Lung (tissue), 12 donors: ENCODE data around the gene HCLS1. TPM values are rescaled to one million over a fixed set of nuclear protein-coding genes. Genes with fewer than 3 reads are reported as not detected.

Source experiments
- ATAC-seq: fragments of 200-7000 bp; cut with Tn5 transposase; one replicate; pipeline ENCODE4 v1.9.1; 2020; ENCODE audit warnings: moderate number of reproducible peaks; ENCODE audit not compliant: insufficient read depth, low FRiP score
- DNase-seq, 3 donors: peaks; one replicate each; pipeline ENCODE4 v3.0.0-alpha.2; 2013 to 2017
- H3K27ac ChIP-seq, 2 donors: one replicate each; pipeline ENCODE4 v1.5.1; 2013; ENCODE audit warnings: mild to moderate bottlenecking in 2 of 2, moderate library complexity in 2 of 2, control low read depth in 1 of 2, inconsistent platforms in 1 of 2, low read depth in 1 of 2, low read length in 1 of 2
- H3K27me3 ChIP-seq, 3 donors: one replicate each; pipeline ENCODE4 v1.5.1; 2013; ENCODE audit warnings: low read length in 2 of 3; ENCODE audit not compliant: control insufficient read depth in 3 of 3, insufficient read depth in 3 of 3
- H3K36me3 ChIP-seq, 4 donors: one replicate each; pipeline ENCODE4 v1.5.1; 2013; ENCODE audit warnings: low read length in 4 of 4, mild to moderate bottlenecking in 1 of 4, moderate library complexity in 1 of 4; ENCODE audit not compliant: control insufficient read depth in 4 of 4, insufficient read depth in 4 of 4
- H3K4me1 ChIP-seq, 5 donors: one replicate each; pipeline ENCODE4 v1.5.1; 2013; ENCODE audit warnings: low read length in 5 of 5, mild to moderate bottlenecking in 2 of 5, moderate library complexity in 1 of 5; ENCODE audit not compliant: control insufficient read depth in 5 of 5, insufficient read depth in 5 of 5
- H3K4me3 ChIP-seq: one replicate; pipeline ENCODE4 v1.5.1; 2013; ENCODE audit warnings: mild to moderate bottlenecking, control low read depth, moderate library complexity
- H3K9ac ChIP-seq, 2 donors: one replicate each; pipeline ENCODE4 v1.5.1; 2013; ENCODE audit warnings: low read length in 2 of 2, control low read depth in 1 of 2; ENCODE audit not compliant: insufficient read depth in 1 of 2
- H3K9me3 ChIP-seq, 4 donors: one replicate each; pipeline ENCODE4 v1.5.1; 2013; ENCODE audit warnings: low read length in 3 of 4, mild to moderate bottlenecking in 1 of 4, moderate library complexity in 1 of 4; ENCODE audit not compliant: control insufficient read depth in 4 of 4, insufficient read depth in 3 of 4
- WGBS, 2 donors: extraction: QIAGEN DNeasy Blood & Tissue Kit; methylation state at CpG; one replicate each; pipeline ENCODE4 v1.1.7; 2013; 5-methylcytosine and 5-hydroxymethylcytosine counted together
- polyA plus RNA-seq, 2 donors: library from polyadenylated mRNA; stranded (reverse); fragments of 200-250 nt; gene quantifications; one replicate each; pipeline ENCODE4 v1.2.1, GENCODE V29; 2013
- total RNA-seq, 2 donors: library from RNA; depleted of rRNA in 1 of 2; stranded (reverse); fragments of >200 nt in 1 of 2; gene quantifications; one replicate each; pipeline ENCODE4 v1.2.1, GENCODE V29; 2014 to 2021
- TF ChIP-seq, protein P1 (sequence below): IDR thresholded peaks from 2 replicates; pipeline ENCODE4 v1.5.1; 2012; ENCODE audit warnings: mild to moderate bottlenecking; ENCODE audit errors: control extremely low read depth, extremely low read depth
- donor health status: control.
- donor health status: control.
- donor health status: Bipolar disorder and iron deficiency.
- donor health status: healthy.
- donor health status: DM: yes; HTN: yes; CAD: no.

The HCLS1 gene
- total and polyA plus RNA-seq, 4 donors: 23.9 to 240 (median 69.3) TPM

DNA sequence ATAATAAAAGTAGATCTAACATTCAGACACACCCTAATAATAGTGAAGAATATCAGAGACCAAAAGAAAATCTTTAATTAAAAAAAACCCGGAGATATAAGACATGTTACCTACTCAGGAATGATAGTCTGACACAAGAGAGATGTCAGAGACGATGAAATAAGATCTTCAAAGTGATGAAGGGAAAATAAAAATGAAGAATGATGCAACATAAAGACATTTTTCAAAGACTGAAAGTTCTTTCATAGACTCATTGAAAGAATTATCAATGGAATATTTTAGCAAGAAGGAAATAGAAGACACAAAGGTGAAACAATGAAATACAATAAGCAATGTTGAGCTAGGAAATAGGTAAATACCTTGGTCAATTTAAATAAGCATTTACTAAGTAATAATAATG is 19.6 kb downstream of the HCLS1 start:
- H3K9me3 ChIP-seq: no peaks in the 10 kb centered on the region
- H3K36me3 ChIP-seq: peaks cover 0 to 6% (median 0%) of the 10 kb centered on the region in 4 donors
- no peak overlapping the region for H3K27ac ChIP-seq
- TF ChIP-seq, protein P1, sequence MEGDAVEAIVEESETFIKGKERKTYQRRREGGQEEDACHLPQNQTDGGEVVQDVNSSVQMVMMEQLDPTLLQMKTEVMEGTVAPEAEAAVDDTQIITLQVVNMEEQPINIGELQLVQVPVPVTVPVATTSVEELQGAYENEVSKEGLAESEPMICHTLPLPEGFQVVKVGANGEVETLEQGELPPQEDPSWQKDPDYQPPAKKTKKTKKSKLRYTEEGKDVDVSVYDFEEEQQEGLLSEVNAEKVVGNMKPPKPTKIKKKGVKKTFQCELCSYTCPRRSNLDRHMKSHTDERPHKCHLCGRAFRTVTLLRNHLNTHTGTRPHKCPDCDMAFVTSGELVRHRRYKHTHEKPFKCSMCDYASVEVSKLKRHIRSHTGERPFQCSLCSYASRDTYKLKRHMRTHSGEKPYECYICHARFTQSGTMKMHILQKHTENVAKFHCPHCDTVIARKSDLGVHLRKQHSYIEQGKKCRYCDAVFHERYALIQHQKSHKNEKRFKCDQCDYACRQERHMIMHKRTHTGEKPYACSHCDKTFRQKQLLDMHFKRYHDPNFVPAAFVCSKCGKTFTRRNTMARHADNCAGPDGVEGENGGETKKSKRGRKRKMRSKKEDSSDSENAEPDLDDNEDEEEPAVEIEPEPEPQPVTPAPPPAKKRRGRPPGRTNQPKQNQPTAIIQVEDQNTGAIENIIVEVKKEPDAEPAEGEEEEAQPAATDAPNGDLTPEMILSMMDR: no peak
- H3K4me1 ChIP-seq: no peaks in the 10 kb centered on the region
- H3K4me3 ChIP-seq: no peak overlapping the region
- H3K9ac ChIP-seq: no peak overlapping the region
- no peak for DNase-seq
- H3K27me3 ChIP-seq: no peaks in the 10 kb centered on the region
- no peak for ATAC-seq
- WGBS, 2 donors: 95 to 96% methylated on average over 2 of the region's 2 CpGs

DNA sequence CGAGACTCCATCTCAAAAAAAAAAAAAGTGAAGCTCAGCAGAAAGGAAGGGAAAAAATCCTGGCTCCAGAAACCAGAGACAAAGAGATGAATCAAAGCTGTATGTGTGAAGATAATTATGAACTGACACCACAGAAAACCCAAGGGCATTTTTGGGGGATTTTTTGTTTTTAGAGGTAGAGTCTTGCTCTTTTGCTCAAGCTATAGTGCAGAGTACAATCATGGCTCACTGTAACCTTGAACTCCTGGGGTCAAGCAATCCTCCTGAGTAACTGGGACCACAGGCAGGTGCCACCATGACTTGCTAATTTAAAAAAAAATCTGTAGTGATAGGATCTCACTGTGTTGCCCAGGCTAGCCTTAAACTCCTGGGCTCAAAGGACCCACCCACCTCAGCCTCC is 22.8 kb downstream of the HCLS1 start:
- Histone ChIP-seq H3K27ac (no peak overlapping the region), H3K4me3 (no peak overlapping the region), H3K36me3 (peaks cover 0 to 4% (median 0%) of the 10 kb centered on the region in 4 donors), H3K9ac (no peak overlapping the region), H3K9me3 (no peaks in the 10 kb centered on the region), H3K4me1 (no peaks in the 10 kb centered on the region), H3K27me3 (no peaks in the 10 kb centered on the region)
- ATAC-seq (no peak), DNase-seq (no peak)
- WGBS, 2 donors: 93 to 95% methylated on average over 1 of the region's 1 CpG
- TF ChIP-seq, protein P1: no peak

DNA sequence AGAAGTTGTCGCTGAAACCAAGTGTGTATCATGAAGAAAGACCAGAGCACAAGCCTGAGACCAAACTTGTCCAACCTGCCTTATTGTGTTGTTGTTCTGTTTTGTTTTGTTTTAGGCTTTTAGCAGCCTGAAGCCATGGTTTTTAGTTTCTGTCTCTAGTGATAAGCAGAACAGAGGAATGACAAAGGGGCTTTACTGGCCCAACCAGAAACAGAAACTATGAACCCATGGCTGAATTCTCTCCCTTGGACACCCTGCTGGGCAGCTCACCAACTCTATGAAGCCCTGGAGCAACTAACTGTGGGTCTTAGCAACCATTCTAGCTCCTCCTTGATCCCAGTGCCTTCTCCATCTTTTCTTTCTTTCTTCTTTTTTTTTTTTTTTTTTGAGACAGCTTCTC is 30.3 kb downstream of the HCLS1 start:
- TF ChIP-seq, protein P1: no peak
- Histone ChIP-seq H3K9ac (no peak overlapping the region), H3K36me3 (peaks cover 0 to 6% (median 0%) of the 10 kb centered on the region in 4 donors), H3K4me3 (no peak overlapping the region), H3K9me3 (no peaks in the 10 kb centered on the region), H3K27ac (peak overlapping the region in 1 of 2 donors; percentile 70), H3K27me3 (no peaks in the 10 kb centered on the region), H3K4me1 (peaks cover 0 to 2% (median 0%) of the 10 kb centered on the region in 5 donors)
- 96 to 98% methylated on average over 1 of the region's 1 CpG for WGBS, 2 donors
- DNase-seq (no peak), ATAC-seq (no peak)

DNA sequence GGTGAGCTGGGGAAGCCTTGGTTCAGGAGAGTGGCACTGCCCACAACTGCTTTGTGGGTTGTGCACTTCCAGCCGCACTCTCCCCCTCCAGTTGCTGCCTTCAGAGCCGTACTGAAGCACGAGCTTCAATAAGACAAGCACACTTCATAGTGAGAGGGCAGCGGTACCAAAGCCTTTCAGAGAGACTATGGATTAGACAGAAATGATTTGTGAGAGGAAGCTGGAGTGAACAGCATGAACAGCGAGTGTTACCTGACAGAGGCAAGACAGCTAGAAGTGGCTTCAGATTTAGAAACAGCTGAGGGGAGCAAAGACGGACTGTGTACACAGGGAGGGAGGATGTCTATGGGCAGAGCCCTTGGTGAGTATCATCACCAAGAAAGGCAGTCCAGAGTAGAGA is 31.1 kb downstream of the HCLS1 start:
- H3K4me3 ChIP-seq: no peak overlapping the region
- peaks cover 0 to 2% (median 0%) of the 10 kb centered on the region in 5 donors for H3K4me1 ChIP-seq
- H3K27me3 ChIP-seq: no peaks in the 10 kb centered on the region
- 77 to 91% methylated on average over 6 of the region's 6 CpGs for WGBS, 2 donors
- TF ChIP-seq, protein P1: no peak
- ATAC-seq (no peak), DNase-seq (no peak)
- H3K9ac ChIP-seq: no peak overlapping the region
- peaks cover 0 to 6% (median 0%) of the 10 kb centered on the region in 4 donors for H3K36me3 ChIP-seq
- peak overlapping the region in 1 of 2 donors; percentile 70 for H3K27ac ChIP-seq
- H3K9me3 ChIP-seq: no peaks in the 10 kb centered on the region
